ENCODE measurements around the gene SRBD1.

SRBD1 gene, protein sequence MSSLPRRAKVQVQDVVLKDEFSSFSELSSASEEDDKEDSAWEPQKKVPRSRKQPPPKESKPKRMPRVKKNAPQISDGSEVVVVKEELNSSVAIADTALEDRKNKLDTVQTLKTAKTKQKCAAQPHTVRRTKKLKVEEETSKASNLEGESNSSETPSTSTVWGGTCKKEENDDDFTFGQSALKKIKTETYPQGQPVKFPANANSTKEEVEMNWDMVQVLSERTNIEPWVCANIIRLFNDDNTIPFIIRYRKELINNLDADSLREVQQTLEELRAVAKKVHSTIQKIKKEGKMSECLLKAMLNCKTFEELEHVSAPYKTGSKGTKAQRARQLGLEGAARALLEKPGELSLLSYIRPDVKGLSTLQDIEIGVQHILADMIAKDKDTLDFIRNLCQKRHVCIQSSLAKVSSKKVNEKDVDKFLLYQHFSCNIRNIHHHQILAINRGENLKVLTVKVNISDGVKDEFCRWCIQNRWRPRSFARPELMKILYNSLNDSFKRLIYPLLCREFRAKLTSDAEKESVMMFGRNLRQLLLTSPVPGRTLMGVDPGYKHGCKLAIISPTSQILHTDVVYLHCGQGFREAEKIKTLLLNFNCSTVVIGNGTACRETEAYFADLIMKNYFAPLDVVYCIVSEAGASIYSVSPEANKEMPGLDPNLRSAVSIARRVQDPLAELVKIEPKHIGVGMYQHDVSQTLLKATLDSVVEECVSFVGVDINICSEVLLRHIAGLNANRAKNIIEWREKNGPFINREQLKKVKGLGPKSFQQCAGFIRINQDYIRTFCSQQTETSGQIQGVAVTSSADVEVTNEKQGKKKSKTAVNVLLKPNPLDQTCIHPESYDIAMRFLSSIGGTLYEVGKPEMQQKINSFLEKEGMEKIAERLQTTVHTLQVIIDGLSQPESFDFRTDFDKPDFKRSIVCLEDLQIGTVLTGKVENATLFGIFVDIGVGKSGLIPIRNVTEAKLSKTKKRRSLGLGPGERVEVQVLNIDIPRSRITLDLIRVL

DNA sequence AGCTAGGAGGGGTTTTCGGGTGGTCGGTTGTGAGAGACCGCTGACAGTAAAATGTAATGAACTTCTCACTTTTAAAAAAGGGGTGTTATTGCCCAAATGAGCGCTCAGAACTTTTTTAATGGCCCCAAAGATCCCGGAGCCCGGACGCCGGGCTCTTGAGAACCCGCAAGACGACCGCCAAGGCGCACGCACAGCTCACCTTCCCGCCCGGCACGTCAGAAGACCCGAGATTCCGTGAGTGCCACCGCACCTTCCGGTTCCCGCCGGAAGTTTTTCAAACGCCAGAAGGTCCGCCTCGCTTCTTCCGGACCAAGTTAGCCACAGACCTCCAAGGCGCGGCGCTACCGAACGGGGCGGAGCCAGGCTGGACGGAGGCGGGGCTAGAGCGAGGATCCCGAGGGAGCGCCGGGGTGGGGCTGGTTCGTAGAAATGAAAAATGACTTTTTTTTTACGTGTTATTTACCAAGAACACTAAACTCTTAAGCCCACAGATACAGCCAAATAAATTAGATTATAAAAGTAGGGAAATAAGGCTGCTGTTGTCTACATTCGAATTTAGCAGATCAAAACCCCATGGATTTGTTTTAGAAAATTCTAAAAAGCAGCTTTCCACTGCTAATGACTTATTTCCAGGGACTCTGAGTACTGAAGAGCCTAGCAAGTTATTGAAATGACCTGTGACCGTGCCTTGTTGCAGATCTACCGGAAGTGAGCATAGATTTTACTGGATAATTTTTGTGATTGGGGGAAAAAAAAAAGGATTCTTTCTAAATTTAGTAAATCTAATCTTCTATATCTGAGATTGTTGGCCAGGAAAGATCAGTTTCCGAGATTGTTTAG, at the start of gene SRBD1:
Gene SRBD1 (minus strand): TSS at position 248 of the 840 bp plus-strand sequence. CDS start 5,826 bp downstream, outside the sequence.
- in situ Hi-C loops (cut with HindIII; ENCODE audit: low sequenced_read_pairs): no loop called here

DNA sequence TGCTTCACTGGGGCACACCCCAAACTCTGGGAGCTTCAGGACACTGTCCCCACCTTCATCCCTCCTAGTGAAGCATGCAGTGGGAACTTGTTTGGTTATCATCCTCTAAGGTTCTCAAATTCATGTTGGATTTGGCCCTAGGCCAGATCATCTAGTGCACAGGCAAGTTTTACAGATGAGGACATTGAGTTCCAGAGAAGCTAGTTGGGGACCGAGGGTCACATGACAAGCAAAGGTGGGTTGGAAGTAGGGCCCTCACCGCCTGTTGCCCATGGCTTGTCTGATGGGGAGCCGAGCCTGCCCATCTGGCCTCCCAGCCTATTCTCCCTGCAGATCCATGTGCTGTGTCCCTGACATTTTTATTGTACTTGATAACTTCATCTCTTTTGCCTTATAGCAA, 43.2 kb upstream of the SRBD1 start:
- in situ Hi-C loops (cut with HindIII; ENCODE audit: low sequenced_read_pairs): no loop called here

DNA sequence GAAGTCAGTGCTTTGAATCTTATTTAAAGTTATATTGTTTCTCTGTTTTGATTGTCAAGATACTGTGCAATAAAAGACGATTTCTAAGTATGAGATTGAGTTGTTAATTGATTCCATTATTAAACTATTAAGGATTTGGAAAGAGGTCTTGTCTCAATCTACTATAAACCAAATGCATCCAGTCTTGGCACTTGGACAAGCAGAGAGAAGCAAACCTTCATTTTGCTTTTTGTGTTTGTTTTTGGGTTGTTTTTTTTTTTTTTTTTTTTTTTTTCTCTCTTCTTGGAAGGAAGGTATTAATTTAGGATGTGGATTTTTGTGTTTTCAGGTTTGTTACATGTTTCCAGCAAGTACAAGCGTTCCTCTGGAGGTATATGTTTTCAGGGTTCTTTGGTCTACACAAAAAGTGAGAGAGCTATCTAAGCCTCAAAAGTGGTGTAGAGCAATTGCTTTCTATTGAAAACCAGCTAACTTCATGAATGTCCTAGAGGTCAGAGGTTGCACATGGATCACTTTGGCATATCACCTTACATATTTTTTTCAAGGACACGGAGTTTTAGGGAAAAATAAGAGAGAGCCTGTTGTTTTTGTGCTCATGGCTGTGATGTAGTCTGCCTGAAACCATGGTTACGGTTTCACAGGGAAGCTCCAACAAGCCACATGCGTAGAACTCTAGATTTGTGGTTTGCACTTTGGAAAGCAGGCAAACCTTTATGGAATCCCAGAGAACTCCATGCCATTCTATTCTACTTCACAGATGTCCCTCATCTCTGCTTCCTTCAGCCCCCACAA, 42.3 kb upstream of the SRBD1 start:
- in situ Hi-C loops (cut with HindIII; ENCODE audit: low sequenced_read_pairs): no loop called here

DNA sequence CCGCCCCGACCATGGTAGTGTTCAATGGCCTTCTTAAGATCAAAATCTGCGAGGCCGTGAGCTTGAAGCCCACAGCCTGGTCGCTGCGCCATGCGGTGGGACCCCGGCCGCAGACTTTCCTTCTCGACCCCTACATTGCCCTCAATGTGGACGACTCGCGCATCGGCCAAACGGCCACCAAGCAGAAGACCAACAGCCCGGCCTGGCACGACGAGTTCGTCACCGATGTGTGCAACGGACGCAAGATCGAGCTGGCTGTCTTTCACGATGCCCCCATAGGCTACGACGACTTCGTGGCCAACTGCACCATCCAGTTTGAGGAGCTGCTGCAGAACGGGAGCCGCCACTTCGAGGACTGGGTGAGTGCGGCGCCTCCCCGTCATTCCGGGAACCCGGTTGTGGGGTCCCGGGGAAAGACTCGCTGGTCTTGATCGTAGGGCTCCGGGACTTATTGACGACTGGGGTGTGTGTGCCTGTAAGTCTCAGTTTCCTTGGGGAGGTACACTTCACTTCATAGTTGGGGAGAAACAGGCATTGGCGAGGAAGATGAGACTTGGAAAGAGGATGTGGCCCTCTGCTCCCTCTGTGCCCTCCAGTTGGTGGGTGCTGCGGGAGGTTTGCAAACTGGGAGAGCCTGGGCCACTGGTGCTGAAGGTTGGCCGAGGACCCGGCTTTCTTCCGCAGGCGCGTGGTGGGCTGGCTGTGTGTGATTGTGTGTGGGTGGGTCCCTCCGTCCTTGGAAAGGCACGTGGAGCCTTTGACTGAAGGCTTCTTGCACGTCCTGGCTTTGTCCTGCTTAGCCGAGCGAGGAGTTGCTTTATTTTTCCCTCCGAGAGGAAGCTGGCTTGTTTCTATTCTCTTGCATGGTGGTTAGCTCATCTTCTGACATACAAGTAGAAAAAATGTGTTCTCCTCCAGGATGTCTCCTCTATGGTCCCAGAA, 41.3 kb upstream of the SRBD1 start:
- in situ Hi-C loops (cut with HindIII; ENCODE audit: low sequenced_read_pairs): no loop called here

DNA sequence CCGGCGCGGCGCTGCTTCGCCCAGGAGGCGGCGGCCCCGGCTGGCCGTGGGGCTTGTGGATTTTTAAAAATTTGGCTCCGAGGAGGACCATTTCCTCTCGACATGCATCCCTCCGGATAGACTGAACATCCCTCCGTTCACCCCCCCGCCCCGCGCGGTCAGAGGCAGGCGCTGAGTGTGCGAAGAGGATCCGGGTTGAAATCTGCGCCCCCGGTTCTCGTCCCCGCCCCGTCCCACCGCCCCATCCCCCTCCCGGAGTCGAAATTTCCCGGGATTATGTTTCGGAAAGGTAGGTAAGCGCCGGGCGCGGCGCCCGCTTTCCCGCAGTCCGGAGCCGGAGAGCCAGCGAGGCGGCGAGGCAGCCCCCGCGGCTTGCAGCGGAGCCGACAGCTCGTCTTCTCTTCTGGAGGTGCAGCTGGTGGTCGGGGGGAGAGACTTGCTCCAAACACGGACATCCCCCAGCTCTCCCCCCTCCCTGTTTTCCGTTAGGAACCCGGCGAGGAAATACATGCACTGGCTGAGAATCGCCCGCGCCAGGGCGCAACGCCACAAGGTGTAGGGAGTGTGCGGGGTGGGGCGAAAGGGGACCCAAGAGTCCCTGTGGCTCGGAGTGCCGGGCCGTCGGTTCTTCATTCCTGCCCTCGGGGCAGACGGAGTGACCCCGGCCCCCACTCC, 40.5 kb upstream of the SRBD1 start, which contains the start of gene PRKCE:
Gene PRKCE (plus strand): TSS at position 261 of the 675 bp plus-strand sequence.
- in situ Hi-C loops (cut with HindIII; ENCODE audit: low sequenced_read_pairs): no loop called here

DNA sequence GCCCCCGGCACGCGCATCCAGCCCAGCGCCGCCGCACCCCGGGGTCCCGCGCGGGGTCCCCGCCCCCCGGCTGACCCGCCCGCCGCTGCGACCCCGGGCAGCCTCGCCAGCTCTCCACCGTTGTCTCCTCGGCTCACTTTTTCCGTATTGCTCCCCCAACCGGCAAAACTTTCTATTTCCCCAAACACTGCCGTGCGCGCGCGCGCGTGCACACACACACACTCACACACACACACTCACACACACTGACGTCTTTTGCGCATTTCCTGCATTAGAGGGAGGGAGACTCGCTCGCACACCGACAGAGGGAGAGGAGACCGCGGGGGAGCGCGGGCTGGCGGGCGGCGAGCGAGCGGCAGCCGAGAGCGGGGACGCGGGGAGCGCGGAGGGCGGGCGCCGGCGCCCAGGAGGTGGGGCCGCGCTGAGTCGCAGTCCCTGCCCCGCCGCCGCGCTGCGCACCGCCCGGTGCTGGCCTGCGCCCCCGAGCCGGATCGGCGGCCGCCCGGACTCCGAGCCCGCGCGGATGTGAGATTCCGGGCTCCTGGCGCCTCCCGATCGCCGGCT, 39.9 kb upstream of the SRBD1 start:
- in situ Hi-C loops (cut with HindIII; ENCODE audit: low sequenced_read_pairs): no loop called here

DNA sequence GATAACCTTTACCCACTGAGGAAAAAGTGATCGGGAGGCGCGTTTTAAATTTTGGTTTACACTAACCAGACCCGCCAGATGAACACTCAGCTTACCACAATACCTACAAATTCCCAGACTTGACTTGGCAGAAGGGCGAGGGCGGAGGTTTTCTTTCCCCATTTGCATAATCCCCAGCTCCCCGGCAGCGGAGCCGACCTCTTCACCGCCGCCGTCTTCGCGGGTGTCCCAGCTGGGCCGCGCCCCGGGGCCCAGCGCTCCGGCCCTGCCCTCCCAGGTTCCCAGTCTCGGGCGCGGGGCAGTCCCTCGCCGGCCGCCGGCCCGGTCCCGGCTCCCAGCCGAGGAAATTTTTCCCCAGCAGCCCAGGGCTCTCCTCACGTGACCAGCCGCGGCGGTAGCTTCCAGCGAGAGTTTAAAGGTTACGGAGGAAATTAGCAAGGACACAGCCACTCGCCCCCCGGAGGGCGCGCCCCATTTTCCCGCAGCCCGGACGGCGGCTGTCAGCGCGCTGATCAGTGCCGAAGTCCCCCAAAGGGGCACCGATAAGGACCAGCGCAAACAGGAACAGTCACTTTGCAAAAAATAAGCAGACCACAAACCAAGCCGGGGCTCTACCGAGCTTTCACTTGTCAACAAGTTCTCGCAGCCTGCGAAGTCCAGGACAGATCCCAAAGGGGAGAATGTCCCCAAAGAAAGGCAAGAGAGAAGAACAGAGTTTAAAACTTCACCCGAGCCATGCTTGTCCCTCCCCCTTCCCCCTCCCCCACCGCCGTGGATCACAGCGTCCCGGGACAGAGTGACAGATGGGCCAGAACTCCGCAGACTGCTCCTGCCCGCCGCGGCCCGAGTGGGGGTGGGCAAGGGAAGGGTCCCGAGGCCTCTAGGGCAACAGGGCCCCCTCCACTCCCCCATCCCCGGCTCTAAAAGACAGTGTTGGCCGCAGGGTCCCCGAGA, 39.1 kb upstream of the SRBD1 start:
- in situ Hi-C loops (cut with HindIII; ENCODE audit: low sequenced_read_pairs): loop anchor here (25.0 kb wide), 1 partner anchor 287 kb away; no protein-coding TSS in a partner anchor

DNA sequence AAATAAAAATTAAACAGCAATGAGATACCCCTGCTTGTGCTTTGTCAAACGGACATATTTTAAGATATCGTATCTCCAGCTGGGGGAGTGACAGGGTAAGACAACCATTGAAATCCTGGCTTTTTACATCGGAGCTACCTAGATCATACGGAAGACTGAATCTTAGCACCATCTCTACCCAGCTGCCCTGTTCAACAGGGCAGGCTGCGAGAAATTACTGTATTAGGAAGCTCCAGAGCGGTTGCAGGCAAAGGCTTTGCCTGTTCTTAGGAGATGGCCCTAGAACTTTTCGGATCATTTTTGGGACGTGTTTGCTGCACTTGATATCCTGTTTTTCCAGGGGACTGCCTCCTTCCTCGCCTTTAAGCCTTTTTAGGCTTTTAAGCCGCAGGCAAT, 38.4 kb upstream of the SRBD1 start:
- in situ Hi-C loops (cut with HindIII; ENCODE audit: low sequenced_read_pairs): loop anchor here (25.0 kb wide), 1 partner anchor 288 kb away; no protein-coding TSS in a partner anchor

DNA sequence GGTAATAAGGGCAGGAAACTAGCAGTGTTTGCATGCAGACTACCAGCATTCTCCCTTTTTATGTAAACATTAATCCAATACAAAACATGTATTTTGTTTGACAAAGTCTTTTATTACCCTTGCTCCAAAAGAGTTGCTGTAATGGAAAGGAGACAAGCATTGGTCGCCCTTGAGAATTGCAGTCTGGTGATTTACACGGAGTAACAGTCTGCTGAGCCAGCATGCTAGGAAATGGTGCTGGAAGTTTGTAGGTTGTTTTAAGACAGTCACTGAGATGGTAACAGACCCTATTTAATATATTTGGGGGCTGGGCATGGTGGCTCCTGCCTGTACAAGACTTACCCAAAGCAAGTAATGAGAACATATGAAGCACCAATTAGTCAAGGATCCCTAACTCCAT, 37.6 kb upstream of the SRBD1 start:
- in situ Hi-C loops (cut with HindIII; ENCODE audit: low sequenced_read_pairs): loop anchor here (25.0 kb wide), 1 partner anchor 289 kb away; no protein-coding TSS in a partner anchor

DNA sequence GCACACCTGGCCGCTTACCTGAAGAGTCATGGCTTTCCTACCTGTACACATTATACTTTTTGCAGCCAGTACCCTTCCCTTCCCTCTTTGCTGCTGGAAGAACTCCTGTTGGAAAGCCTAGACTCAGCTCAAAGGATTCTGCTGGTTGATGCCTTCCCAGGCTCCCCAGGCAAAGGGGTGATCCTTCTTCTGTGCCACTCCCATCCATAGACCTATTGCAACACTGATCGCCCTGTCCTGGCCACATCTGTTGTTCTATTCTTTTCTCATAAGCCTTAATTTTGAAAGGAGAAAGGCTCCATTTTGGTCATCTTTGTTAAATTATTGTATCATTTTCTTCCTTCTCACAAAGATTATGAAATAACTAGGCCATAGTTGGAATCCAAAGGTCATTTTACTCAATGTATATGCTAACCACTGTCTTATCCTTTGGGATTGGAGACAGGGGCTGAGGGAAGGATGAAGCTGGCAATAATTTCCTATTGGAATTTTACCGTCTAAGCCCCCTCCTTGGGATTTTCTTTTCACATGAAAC, 37.0 kb upstream of the SRBD1 start:
- in situ Hi-C loops (cut with HindIII; ENCODE audit: low sequenced_read_pairs): loop anchor here (25.0 kb wide), 1 partner anchor 289 kb away; no protein-coding TSS in a partner anchor

DNA sequence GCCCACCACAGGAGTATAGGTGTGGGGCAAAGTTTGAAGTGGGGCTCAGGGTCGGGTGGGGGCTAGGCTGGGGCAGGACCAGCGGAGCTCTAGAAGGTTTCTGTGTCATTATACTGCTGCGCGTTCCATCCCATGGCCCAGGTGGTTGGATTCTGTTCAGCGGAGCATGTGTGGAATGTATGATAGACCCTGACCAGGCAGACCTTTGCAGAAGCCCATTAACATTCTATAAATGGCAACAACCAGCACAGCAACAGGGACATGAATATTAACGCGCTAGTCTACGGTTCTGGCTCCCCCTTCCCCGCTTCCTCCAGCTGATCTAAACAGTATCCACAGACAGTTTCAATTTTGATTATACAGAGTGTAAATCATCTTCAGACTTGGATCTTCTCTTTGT, 36.3 kb upstream of the SRBD1 start:
- in situ Hi-C loops (cut with HindIII; ENCODE audit: low sequenced_read_pairs): loop anchor here (25.0 kb wide), 1 partner anchor 290 kb away; no protein-coding TSS in a partner anchor

DNA sequence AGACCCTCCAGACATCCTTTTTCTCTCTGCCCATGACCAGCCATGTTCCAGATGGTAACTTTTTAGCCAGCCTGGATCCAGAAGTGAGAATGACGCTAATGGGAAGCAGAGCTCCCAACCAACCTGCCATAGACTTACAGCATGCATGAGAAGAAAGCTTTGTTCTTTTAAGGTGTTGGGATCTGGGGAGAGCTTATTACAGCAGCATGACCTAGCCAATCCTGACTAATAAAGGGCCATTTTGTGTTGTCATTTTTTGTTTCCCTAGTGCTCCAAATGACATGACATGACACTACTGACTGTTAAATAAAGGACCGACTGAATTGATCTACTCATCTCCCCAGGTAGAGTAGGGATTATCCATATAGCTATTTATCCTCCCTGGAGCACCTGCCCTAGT, 35.2 kb upstream of the SRBD1 start:
- in situ Hi-C loops (cut with HindIII; ENCODE audit: low sequenced_read_pairs): loop anchor here (25.0 kb wide), 1 partner anchor 291 kb away; no protein-coding TSS in a partner anchor

DNA sequence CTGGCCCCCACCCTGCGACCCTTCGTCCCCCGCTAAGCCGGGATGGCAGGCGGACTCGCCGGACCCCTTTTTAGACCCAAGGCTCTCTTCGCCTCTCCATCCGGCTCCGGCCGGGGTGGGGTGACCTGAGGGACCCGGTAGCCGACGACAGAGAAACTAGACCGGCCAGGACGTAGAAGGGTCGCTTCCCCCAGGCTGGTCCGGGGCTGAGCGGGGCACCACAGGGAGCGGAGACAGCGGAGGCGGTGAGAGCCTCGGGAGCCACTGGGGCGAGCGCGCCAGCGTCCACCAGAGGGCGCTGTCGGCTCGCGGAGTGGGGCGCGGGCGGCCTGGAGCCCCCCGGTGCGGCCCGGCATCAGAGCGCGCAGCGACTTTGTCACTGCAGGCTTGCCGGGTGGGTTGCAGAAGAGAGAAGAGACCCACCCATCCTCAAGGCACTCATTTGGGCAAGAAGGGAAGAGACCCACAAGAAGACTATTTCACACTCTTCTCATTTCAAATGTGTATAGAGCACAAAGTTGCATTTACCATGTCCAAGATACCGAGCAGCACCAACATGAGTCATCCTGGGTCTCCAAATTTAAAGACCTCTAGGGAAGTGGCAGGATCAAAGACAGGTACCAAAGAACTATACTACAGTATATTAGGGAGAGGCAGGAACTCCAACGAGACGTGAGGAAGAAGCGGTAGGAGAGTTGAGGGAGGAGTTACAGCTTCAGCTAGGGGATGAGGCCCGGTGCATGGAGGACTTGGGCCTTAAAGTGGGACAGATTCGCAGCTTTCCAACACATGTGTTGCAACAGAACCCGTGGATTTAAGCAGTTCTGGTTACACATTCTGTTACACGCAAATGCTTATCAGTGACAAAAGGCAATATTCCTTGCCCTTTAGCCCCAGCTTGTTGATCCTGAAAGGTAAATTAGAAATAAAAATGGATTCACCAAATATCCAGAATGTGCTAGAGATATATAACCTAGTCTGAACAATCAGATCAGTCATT, 32.8 kb upstream of the SRBD1 start:
- in situ Hi-C loops (cut with HindIII; ENCODE audit: low sequenced_read_pairs): loop anchor here (25.0 kb wide), 1 partner anchor 293 kb away; no protein-coding TSS in a partner anchor

DNA sequence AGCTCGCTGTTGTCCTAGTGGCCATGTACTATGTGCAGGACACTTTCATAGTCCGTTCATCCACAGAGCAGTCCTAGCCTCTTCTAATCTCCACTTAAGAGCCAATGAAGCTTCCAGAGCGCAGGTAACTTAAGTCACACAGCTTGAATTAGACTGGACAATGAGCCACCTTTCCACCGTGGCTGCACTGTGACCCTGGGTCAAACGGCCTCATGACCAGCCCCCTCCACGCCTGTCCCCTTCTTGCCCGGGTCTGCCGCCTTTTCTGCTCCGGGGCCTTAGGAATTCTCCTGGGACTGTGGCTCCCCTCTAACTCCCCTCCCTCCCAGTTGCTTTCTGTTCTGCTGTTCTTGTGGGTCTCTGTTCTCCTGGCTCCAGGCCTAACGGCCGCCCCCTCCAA, 32.0 kb upstream of the SRBD1 start:
- in situ Hi-C loops (cut with HindIII; ENCODE audit: low sequenced_read_pairs): loop anchor here (25.0 kb wide), 1 partner anchor 294 kb away; no protein-coding TSS in a partner anchor

DNA sequence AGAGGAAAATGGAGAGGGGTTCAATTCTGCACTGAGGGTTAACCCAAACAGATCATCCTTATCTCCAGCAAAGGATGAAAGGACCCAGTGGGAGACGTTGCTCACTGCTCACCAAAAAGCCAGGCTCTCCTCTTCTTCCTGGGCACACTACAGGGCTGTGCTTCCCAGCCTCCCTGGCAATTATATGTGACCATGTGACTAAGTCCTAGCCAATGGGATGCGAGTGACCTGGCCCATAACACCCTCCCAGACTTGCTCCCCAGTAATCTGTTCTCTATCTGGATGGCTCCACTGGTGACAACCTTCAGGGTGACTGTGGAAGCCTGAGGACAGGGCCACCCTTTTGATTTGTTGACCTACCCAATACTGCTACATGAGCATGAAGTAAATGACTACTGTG, 29.5 kb upstream of the SRBD1 start:
- in situ Hi-C loops (cut with HindIII; ENCODE audit: low sequenced_read_pairs): loop anchor here (25.0 kb wide), 1 partner anchor 297 kb away; no protein-coding TSS in a partner anchor

Data from DLD1 (cell line).